ENCODE results near the gene PRKCE. TPM values are rescaled to one million over a fixed set of nuclear protein-coding genes. Genes with fewer than 3 reads are reported as not detected.

The PRKCE gene
- total and polyA plus RNA-seq, 2 of the 8 experiments (the other 6 are each of a cell fraction or from before 2014, with no cell fraction given): 0.54 to 2.1 TPM

GRCh38 chr2:45680351-45680967 lies 29.0 kb downstream of the PRKCE start (continued):
- TF ChIP-seq POU5F1 (IDR thresholded peaks at IDR 0.05; ENCODE audit: low read depth, low read length): no peak
- TF ChIP-seq JUND (IDR thresholded peaks at IDR 0.05; ENCODE audit: low read length): no peak
- TF ChIP-seq FOSL1 (IDR thresholded peaks at IDR 0.05; ENCODE audit: insufficient read depth, low read depth, low read length): no peak
